WTC11 (cell line): ENCODE measurements around the gene VPS52.

ENCODE experiments used
- ATF2 ChIP-seq: sonication (generic); formaldehyde crosslinking; IDR thresholded peaks from 2 replicates; pipeline ENCODE4 v1.8.1; 2022; ENCODE audit warnings: low read depth, missing genetic modification reagents, borderline replicate concordance
- CBFB ChIP-seq: sonication (generic); formaldehyde crosslinking; IDR thresholded peaks from 2 replicates; pipeline ENCODE4 v1.8.1; 2022; ENCODE audit warnings: mild to moderate bottlenecking, low read depth, missing genetic modification reagents
- CTCF ChIP-seq: fragments of 200-600 bp; IDR thresholded peaks from 2 replicates; pipeline ENCODE4 v1.8.0; 2022; ENCODE audit warnings: antibody characterized with exemption
- FOXP1 ChIP-seq: sonication (generic); formaldehyde crosslinking; IDR thresholded peaks from 2 replicates; pipeline ENCODE4 v1.8.0; 2022; ENCODE audit warnings: missing genetic modification reagents, mild to moderate bottlenecking, moderate library complexity, borderline replicate concordance
- GRHL2 ChIP-seq: fragments of 250-450 bp; sonication (Bioruptor Pico); IDR thresholded peaks from 2 replicates; pipeline ENCODE4 v1.8.0; 2022; ENCODE audit warnings: mild to moderate bottlenecking, moderate library complexity; ENCODE audit not compliant: insufficient replicate concordance, severe bottlenecking
- MAX ChIP-seq: sonication (generic); formaldehyde crosslinking; IDR thresholded peaks from 2 replicates; pipeline ENCODE4 v1.8.0; 2022; ENCODE audit warnings: mild to moderate bottlenecking, missing genetic modification reagents
- MLX ChIP-seq: sonication (generic); formaldehyde crosslinking; IDR thresholded peaks from 2 replicates; pipeline ENCODE4 v1.8.1; 2023; ENCODE audit warnings: mild to moderate bottlenecking, missing genetic modification reagents, moderate library complexity
- SP1 ChIP-seq: sonication (generic); formaldehyde crosslinking; conservative IDR thresholded peaks from 2 replicates; pipeline ENCODE4 v1.8.1; 2022; ENCODE audit warnings: missing genetic modification reagents
- TEAD4 ChIP-seq: sonication (generic); formaldehyde crosslinking; IDR thresholded peaks from 2 replicates; pipeline ENCODE4 v1.8.0; 2022; ENCODE audit warnings: mild to moderate bottlenecking, missing genetic modification reagents
- USF2 ChIP-seq: sonication (generic); formaldehyde crosslinking; IDR thresholded peaks from 2 replicates; pipeline ENCODE4 v1.8.1; 2023; ENCODE audit warnings: mild to moderate bottlenecking, missing genetic modification reagents, moderate library complexity
- ZNF138 ChIP-seq: sonication (generic); formaldehyde crosslinking; conservative IDR thresholded peaks from 2 replicates; pipeline ENCODE4 v1.8.1; 2022; ENCODE audit warnings: mild to moderate bottlenecking, moderate library complexity, missing genetic modification reagents
- ZNF423 ChIP-seq: fragments of 250-450 bp; sonication (Bioruptor Pico); IDR thresholded peaks from 2 replicates; pipeline ENCODE4 v2.1.2; 2022; ENCODE audit warnings: mild to moderate bottlenecking, moderate library complexity

GRCh38 chr6:33320315-33321181 is 48.9 kb upstream of the VPS52 start:
- TF ChIP-seq CTCF (no peak), MLX (CRISPR knock-in tag) (no peak), ZNF423 (CRISPR knock-in tag) (no peak), MAX (no peak), TEAD4 (no peak), ATF2 (CRISPR knock-in tag) (no peak), CBFB (no peak), USF2 (CRISPR knock-in tag) (no peak), ZNF138 (no peak), FOXP1 (CRISPR knock-in tag) (no peak), GRHL2 (no peak), SP1 (no peak)
